Spleen (tissue), 11 donors: ENCODE results near the gene AHNAK. TPM values are rescaled to one million over a fixed set of nuclear protein-coding genes. Genes with fewer than 3 reads are reported as not detected.

Experiments
- DNase-seq: peaks from one replicate; pipeline ENCODE4 v3.0.0-alpha.2; 2020
- H3K27ac ChIP-seq, 8 donors: fragments of 200-600 bp; sonication (generic) in 7 of 8; 1 replicate in 4 of 8; 2 replicates in 4 of 8; pipeline versions ENCODE4 v1.5.0 to v1.8.0; 2016 to 2021; ENCODE audit warnings: inconsistent platforms in 4 of 8, mild to moderate bottlenecking in 4 of 8, moderate library complexity in 1 of 8
- H3K27me3 ChIP-seq, 7 donors: fragments of 200-600 bp; sonication (generic) in 6 of 7; replicated peaks in 1 of 7; 1 replicate in 4 of 7; 2 replicates in 3 of 7; pipeline versions ENCODE4 v1.5.0 to v1.8.0; 2016 to 2021; ENCODE audit warnings: inconsistent platforms in 3 of 7, mild to moderate bottlenecking in 1 of 7
- H3K36me3 ChIP-seq, 6 donors: fragments of 200-600 bp; sonication (generic) in 5 of 6; 1 replicate in 4 of 6; 2 replicates in 2 of 6; pipeline versions ENCODE4 v1.5.0 to v1.8.0; 2016 to 2021; ENCODE audit warnings: inconsistent platforms in 2 of 6
- H3K4me1 ChIP-seq, 6 donors: fragments of 200-600 bp; sonication (generic) in 5 of 6; 1 replicate in 3 of 6; 2 replicates in 3 of 6; pipeline versions ENCODE4 v1.5.0 to v1.8.0; 2016 to 2021; ENCODE audit warnings: inconsistent platforms in 3 of 6
- H3K4me3 ChIP-seq, 8 donors: fragments of 200-600 bp; sonication (generic) in 7 of 8; 1 replicate in 4 of 8; 2 replicates in 4 of 8; pipeline versions ENCODE4 v1.5.0 to v1.8.0; 2016 to 2021; ENCODE audit warnings: inconsistent platforms in 4 of 8, mild to moderate bottlenecking in 4 of 8, moderate library complexity in 2 of 8
- H3K9me3 ChIP-seq, 8 donors: fragments of 200-600 bp; sonication (generic) in 7 of 8; 1 replicate in 4 of 8; 2 replicates in 4 of 8; pipeline versions ENCODE4 v1.5.0 to v1.8.0; 2016 to 2021; ENCODE audit warnings: inconsistent platforms in 4 of 8
- CTCF ChIP-seq, 11 experiments: fragments of 200-600 bp in 7 of 11; fragments of 450-650 bp in 4 of 11; sonication (generic) in 4 of 11; IDR thresholded peaks in 8 of 11; conservative IDR thresholded peaks in 3 of 11; 1 replicate in 7 of 11; 2 replicates in 4 of 11; pipeline versions ENCODE4 v1.4.0 to v1.8.0; 2016 to 2021; ENCODE audit warnings: antibody characterized with exemption in 11 of 11, inconsistent platforms in 4 of 11, mild to moderate bottlenecking in 1 of 11
- POLR2A ChIP-seq, 3 donors: fragments of 450-650 bp; IDR thresholded peaks; one replicate each; pipeline ENCODE4 v1.5.1; 2017; ENCODE audit warnings: antibody characterized with exemption in 3 of 3, mild to moderate bottlenecking in 1 of 3
- POLR2AphosphoS5 ChIP-seq, 3 donors: sonication (generic); formaldehyde crosslinking; IDR thresholded peaks; one replicate each; pipeline ENCODE4 v1.5.1; 2017; ENCODE audit warnings: antibody characterized with exemption in 3 of 3
- WGBS, 5 donors: extraction: QIAGEN DNeasy Blood & Tissue Kit in 3 of 5; methylation state at CpG; one replicate each; pipeline versions ENCODE4 v1.1.5 to v1.1.7; 2013 to 2018; 5-methylcytosine and 5-hydroxymethylcytosine counted together
- intact Hi-C: fragments of 100-400 bp; cut with DNase I; formaldehyde crosslinking; loops from one replicate; pipeline ENCODE4 v1.15.0; 2023; ENCODE audit warnings: low total_unique reads
- polyA plus RNA-seq, 3 donors: library from polyadenylated mRNA; stranded (reverse); fragments of 200-250 nt; gene quantifications; one replicate each; pipeline ENCODE4 v1.2.1, GENCODE V29; 2013
- total RNA-seq, 7 donors: library from RNA; depleted of rRNA in 3 of 7; stranded (reverse); fragments of >200 nt in 3 of 7; fragmentation: NEBNext Ultra II Directional in 4 of 7; extraction: Animal tissue kit (Norgen Biotek cat#: 25700) in 4 of 7; gene quantifications; one replicate each; pipeline versions ENCODE4 v1.1.0 to v1.2.1, GENCODE V29; 2016 to 2021
- donor health status: healthy with polysubstance abuse.
- donor health status: DM: no; HTN: no; CAD: no; lungs with moderate emphysema.
- donor health status: DM: no; HTN: no; CAD: no.
- donor health status: Bipolar disorder and iron deficiency.
- donor health status: healthy.
- donor health status: DM: no; HTN: no; CAD: no.
- donor health status: DM: yes; HTN: yes; CAD: no.

Gene AHNAK
- total and polyA plus RNA-seq, 10 donors: 11.8 to 370 (median 259) TPM

DNA sequence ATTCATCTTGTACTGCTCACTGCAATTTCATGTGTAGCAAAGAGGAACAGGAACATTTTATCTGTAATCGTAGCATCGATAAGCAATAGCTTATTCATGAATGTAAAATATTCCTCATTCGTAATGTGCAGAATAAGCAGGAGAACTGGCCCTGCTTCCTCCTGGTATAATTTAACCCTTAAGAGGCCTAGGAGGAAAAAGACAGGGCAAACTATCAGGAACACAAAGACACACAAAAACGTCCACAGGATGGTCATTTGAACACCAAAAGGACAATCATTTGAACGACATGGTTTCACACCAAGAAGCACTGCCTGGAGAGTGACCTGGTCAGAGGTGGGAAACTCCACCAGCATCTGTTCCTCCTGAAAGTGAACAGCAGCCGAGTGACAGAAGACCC, 63.9 kb downstream of the AHNAK start:
- no peak overlapping the region for H3K4me3 ChIP-seq
- no peaks in the 10 kb centered on the region for H3K36me3 ChIP-seq
- intact Hi-C loops: no loop called here
- H3K27me3 ChIP-seq: no peaks in the 10 kb centered on the region
- no peaks in the 10 kb centered on the region for H3K4me1 ChIP-seq
- WGBS, 5 donors: 73 to 81% (median 81%) methylated on average over 6 of the region's 6 CpGs
- no peak for DNase-seq
- H3K9me3 ChIP-seq: no peaks in the 10 kb centered on the region
- TF ChIP-seq CTCF (IDR thresholded peaks at IDR 0.05 in 8 of 11, conservative IDR thresholded peaks at IDR 0.05 in 3 of 11): no peak
- TF ChIP-seq POLR2A (IDR thresholded peaks at IDR 0.05): no peak
- no peak for TF ChIP-seq POLR2AphosphoS5 (IDR thresholded peaks at IDR 0.05)
- no peak overlapping the region for H3K27ac ChIP-seq

GRCh38 chr11:62479631-62480201, 66.9 kb downstream of the AHNAK start:
- 74 to 88% (median 85%) methylated on average over 7 of the region's 7 CpGs for WGBS, 5 donors
- H3K4me1 ChIP-seq: no peaks in the 10 kb centered on the region
- no peak overlapping the region for H3K4me3 ChIP-seq
- H3K36me3 ChIP-seq: no peaks in the 10 kb centered on the region
- DNase-seq: no peak
- no peaks in the 10 kb centered on the region for H3K27me3 ChIP-seq
- intact Hi-C loops: no loop called here
- no peak overlapping the region for H3K27ac ChIP-seq
- TF ChIP-seq CTCF (IDR thresholded peaks at IDR 0.05 in 8 of 11, conservative IDR thresholded peaks at IDR 0.05 in 3 of 11): no peak
- TF ChIP-seq POLR2AphosphoS5 (IDR thresholded peaks at IDR 0.05): no peak
- no peak for TF ChIP-seq POLR2A (IDR thresholded peaks at IDR 0.05)
- H3K9me3 ChIP-seq: no peaks in the 10 kb centered on the region

DNA sequence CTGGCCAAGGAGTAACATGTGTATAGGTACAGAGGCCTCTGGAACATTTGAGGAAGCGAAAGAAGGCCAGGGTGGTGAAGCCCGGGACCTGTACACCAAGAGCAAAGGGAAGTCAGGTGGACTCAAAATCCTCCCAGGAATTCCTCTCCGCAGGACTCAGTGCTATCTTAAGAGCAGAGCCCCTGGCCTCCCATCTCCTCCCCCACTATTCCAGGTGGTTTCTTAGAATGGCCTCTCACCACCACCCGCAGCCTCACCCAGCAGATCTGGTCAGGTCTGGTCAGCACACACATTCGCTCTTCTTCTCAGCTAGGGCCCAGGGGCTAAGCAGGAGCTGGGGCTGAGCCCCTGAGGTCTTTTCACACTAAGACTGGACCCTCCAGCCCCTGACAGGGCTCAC, 68.7 kb downstream of the AHNAK start:
- DNase-seq: no peak
- no peaks in the 10 kb centered on the region for H3K27me3 ChIP-seq
- H3K4me1 ChIP-seq: no peaks in the 10 kb centered on the region
- no peak for TF ChIP-seq CTCF (IDR thresholded peaks at IDR 0.05 in 8 of 11, conservative IDR thresholded peaks at IDR 0.05 in 3 of 11)
- TF ChIP-seq POLR2AphosphoS5 (IDR thresholded peaks at IDR 0.05): no peak
- TF ChIP-seq POLR2A (IDR thresholded peaks at IDR 0.05): no peak
- no peak overlapping the region for H3K27ac ChIP-seq
- intact Hi-C loops: no loop called here
- 77 to 90% (median 82%) methylated on average over 5 of the region's 5 CpGs for WGBS, 5 donors
- H3K9me3 ChIP-seq: no peaks in the 10 kb centered on the region
- H3K4me3 ChIP-seq: no peak overlapping the region
- no peaks in the 10 kb centered on the region for H3K36me3 ChIP-seq

DNA sequence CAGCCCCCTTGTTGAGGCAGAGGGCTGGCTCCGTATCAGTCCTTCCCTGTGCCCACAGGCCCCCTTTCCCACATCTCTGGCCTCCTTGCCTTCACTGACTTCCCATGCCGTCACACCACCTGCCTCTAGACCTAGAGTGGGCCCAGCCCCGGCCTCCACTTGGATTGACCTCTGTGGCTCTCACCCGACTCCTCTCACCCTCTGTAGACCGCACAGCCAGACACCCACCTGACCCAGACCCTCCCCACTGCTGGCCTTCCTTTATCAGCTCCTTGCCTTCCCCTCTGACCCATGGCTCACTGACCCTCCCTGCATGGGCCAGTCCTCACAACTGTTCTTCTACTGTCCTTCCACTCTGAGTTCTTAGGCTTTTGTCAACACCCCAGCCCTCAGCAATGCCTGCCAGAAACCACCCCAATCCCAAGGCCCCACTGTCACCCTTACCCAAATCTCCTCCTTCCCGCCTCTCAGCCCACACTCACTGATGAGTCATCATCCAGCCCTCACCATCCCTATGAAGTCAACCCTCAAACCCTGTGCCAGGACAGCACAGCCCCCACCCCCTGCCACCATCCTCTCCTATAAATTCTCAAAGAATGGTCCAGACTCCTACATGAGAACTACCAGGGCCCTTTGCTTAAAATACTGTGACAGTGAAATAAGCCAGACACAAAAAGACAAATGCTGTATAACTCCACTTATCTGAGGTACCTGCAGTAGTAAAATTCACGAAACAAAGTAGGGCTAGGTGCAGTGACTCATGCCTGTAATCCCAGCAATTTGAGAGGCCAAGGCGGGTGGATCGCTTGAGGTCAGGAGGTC, 74.3 kb downstream of the AHNAK start:
- no peaks in the 10 kb centered on the region for H3K9me3 ChIP-seq
- H3K4me1 ChIP-seq: no peaks in the 10 kb centered on the region
- no peak for DNase-seq
- H3K4me3 ChIP-seq: no peak overlapping the region
- 84 to 89% (median 86%) methylated on average over 9 of the region's 9 CpGs for WGBS, 5 donors
- H3K27ac ChIP-seq: no peak overlapping the region
- no peaks in the 10 kb centered on the region for H3K27me3 ChIP-seq
- intact Hi-C loops: no loop called here
- H3K36me3 ChIP-seq: no peaks in the 10 kb centered on the region
- TF ChIP-seq POLR2AphosphoS5 (IDR thresholded peaks at IDR 0.05) (no peak), CTCF (IDR thresholded peaks at IDR 0.05 in 8 of 11, conservative IDR thresholded peaks at IDR 0.05 in 3 of 11) (no peak), POLR2A (IDR thresholded peaks at IDR 0.05) (no peak)
